NT2/D1 (cell line): ENCODE data around the gene TTC38.

Experiments
- SUZ12 ChIP-seq: IDR thresholded peaks from 2 replicates; pipeline ENCODE4 v1.6.1; 2011; ENCODE audit not compliant: insufficient read length, insufficient read depth; ENCODE audit errors: extremely low read depth
- YY1 ChIP-seq: IDR thresholded peaks from 2 replicates; pipeline ENCODE4 v1.6.1; 2011; ENCODE audit not compliant: insufficient read length, insufficient read depth
- ZNF274 ChIP-seq: IDR thresholded peaks from 2 replicates; pipeline ENCODE4 v1.6.1; 2011; ENCODE audit warnings: mild to moderate bottlenecking, low read depth, low read length

- TF ChIP-seq SUZ12 = no peak
- no peak for TF ChIP-seq YY1
- TF ChIP-seq ZNF274 = no peak
Measured at GRCh38 chr22:46244771-46245170, 23.0 kb upstream of the TTC38 start.
